ENCODE measurements around the gene TRIM49B. TPM values are rescaled to one million over a fixed set of nuclear protein-coding genes. Genes with fewer than 3 reads are reported as not detected.
"Not testable (repeated sequence)": the region's sequence is repeated elsewhere in the genome, so short reads cannot be mapped to it uniquely, and the experiment has no call there.

Gene TRIM49B
- total RNA-seq = not detected
- long read RNA-seq = 0 reads

GRCh38 chr11:49028523-49028922, at the start of gene TRIM49B:
Gene TRIM49B, plus strand, starts transcription at chr11:49028823. Its CDS starts 2,777 bp downstream, at chr11:49031600.
- H3K36me3 ChIP-seq; H3K9me3 ChIP-seq; ATAC-seq; intact Hi-C loops (cut with DNase I); H3K27me3 ChIP-seq; DNase-seq; H3K4me1 ChIP-seq; H3K4me3 ChIP-seq; H3K27ac ChIP-seq: not testable (repeated sequence)

GRCh38 chr11:48983785-48984184, 44.8 kb upstream of the TRIM49B start, which contains the start of gene TRIM51G:
Gene TRIM51G, minus strand, starts transcription at chr11:48983885. Its CDS starts 2,190 bp downstream, at chr11:48981695.
- H3K4me3 ChIP-seq; H3K4me1 ChIP-seq; DNase-seq; H3K36me3 ChIP-seq; intact Hi-C loops (cut with DNase I); H3K27ac ChIP-seq; ATAC-seq; H3K27me3 ChIP-seq; H3K9me3 ChIP-seq: not testable (repeated sequence)

GRCh38 chr11:49048229-49048628, 19.6 kb downstream of the TRIM49B start:
- H3K9me3 ChIP-seq; H3K4me1 ChIP-seq; H3K36me3 ChIP-seq; ATAC-seq; H3K27me3 ChIP-seq; H3K4me3 ChIP-seq; H3K27ac ChIP-seq; intact Hi-C loops (cut with DNase I); DNase-seq: not testable (repeated sequence)

- H3K36me3 ChIP-seq; intact Hi-C loops (cut with DNase I); H3K27me3 ChIP-seq; H3K27ac ChIP-seq; ATAC-seq; H3K4me1 ChIP-seq; H3K9me3 ChIP-seq; DNase-seq; H3K4me3 ChIP-seq: not testable (repeated sequence)
Measured at GRCh38 chr11:49049821-49050220, 21.2 kb downstream of the TRIM49B start.

GRCh38 chr11:49059012-49059411, 30.4 kb downstream of the TRIM49B start, which contains the start of gene TRIM64C:
Gene TRIM64C, minus strand, starts transcription at chr11:49059112. Its CDS starts 0 bp downstream, at chr11:49059112.
- H3K36me3 ChIP-seq; H3K27me3 ChIP-seq; H3K27ac ChIP-seq; ATAC-seq; intact Hi-C loops (cut with DNase I); H3K4me1 ChIP-seq; H3K4me3 ChIP-seq; H3K9me3 ChIP-seq; DNase-seq: not testable (repeated sequence)

GRCh38 chr11:49069897-49070296, 41.3 kb downstream of the TRIM49B start:
- H3K27ac ChIP-seq; H3K4me3 ChIP-seq; DNase-seq; intact Hi-C loops (cut with DNase I); H3K27me3 ChIP-seq; ATAC-seq; H3K4me1 ChIP-seq; H3K36me3 ChIP-seq; H3K9me3 ChIP-seq: not testable (repeated sequence)

Other genes starting within 250 kb of the TRIM49B start
- not detected for gene TRIM51G, start 44.9 kb upstream of the TRIM49B start, total RNA-seq
- not detected for gene TRIM64C, start 30.3 kb downstream of the TRIM49B start, total RNA-seq
- 5.1 TPM for gene FOLH1, start 179.8 kb downstream of the TRIM49B start, total RNA-seq

All from upper lobe of right lung (tissue), 1 donor.